ENCODE data around the gene IER2.

IER2 gene

GRCh38 chr19:13150187-13150930 is at the start of gene IER2, which contains the start of gene STX10:
TSS of gene IER2 (plus strand) at chr19:13150411. CDS start at chr19:13153187, 2,776 bp downstream.
TSS of gene STX10 (minus strand) at chr19:13150375. CDS start at chr19:13150173, 202 bp downstream.
- peak; percentile 85 to 92 (median 89) for DNase-seq

GRCh38 chr19:13100841-13101589 is 49.2 kb upstream of the IER2 start:
- DNase-seq, result no peak

GRCh38 chr19:13101590-13102415 is 48.4 kb upstream of the IER2 start:
- no peak for DNase-seq

- DNase-seq, result no peak
Measured at GRCh38 chr19:13102416-13102665, 47.9 kb upstream of the IER2 start.

- peak in 3 of 6 experiments; percentile 26 to 39 (median 28) for DNase-seq
Measured at GRCh38 chr19:13102666-13103580, 47.3 kb upstream of the IER2 start, which contains the start of gene LYL1. TSS of gene LYL1 (minus strand) at chr19:13102858. CDS start at chr19:13101171, 1,687 bp downstream.

- no peak for DNase-seq
Measured at GRCh38 chr19:13103581-13104359, 46.4 kb upstream of the IER2 start.

- DNase-seq, result peak; percentile 34 to 67 (median 58)
Measured at GRCh38 chr19:13104360-13104847, 45.8 kb upstream of the IER2 start.

GRCh38 chr19:13104848-13105711 is 45.1 kb upstream of the IER2 start:
- peak in 1 of 6 experiments; percentile 43 for DNase-seq

- no peak for DNase-seq
Measured at GRCh38 chr19:13109361-13110098, 40.7 kb upstream of the IER2 start.

- DNase-seq, result no peak
Measured at GRCh38 chr19:13110099-13110610, 40.1 kb upstream of the IER2 start.

GRCh38 chr19:13112555-13112954 is 37.7 kb upstream of the IER2 start:
- no peak for DNase-seq

- no peak for DNase-seq
Measured at GRCh38 chr19:13115936-13116281, 34.3 kb upstream of the IER2 start.

GRCh38 chr19:13116282-13117175 is 33.7 kb upstream of the IER2 start, which contains the start of gene TRMT1:
TSS of gene TRMT1 (minus strand) at chr19:13116740. CDS start at chr19:13116399, 341 bp downstream.
- DNase-seq, result peak; percentile 78 to 89 (median 85)

- DNase-seq, result peak in 4 of 6 experiments; percentile 48 to 77 (median 62)
Measured at GRCh38 chr19:13117176-13117771, 32.9 kb upstream of the IER2 start.

- peak; percentile 78 to 88 (median 80) for DNase-seq
Measured at GRCh38 chr19:13117772-13118423, 32.3 kb upstream of the IER2 start, which contains the start of gene NACC1. TSS of gene NACC1 (plus strand) at chr19:13118264. CDS start at chr19:13135208, 16,944 bp downstream.

- DNase-seq, result peak in 2 of 6 experiments; percentile 32 to 40
Measured at GRCh38 chr19:13118424-13119193, 31.6 kb upstream of the IER2 start.
